HFFc6 (cell line): ENCODE results near the gene STIM1. TPM values are rescaled to one million over a fixed set of nuclear protein-coding genes. Genes with fewer than 3 reads are reported as not detected.

Experiments
- DNase-seq: peaks from one replicate; pipeline ENCODE4 v3.0.0-alpha.2; 2018
- H3K27ac Mint-ChIP-seq: 2 replicates; pipeline ENCODE4 v1.8.0; 2020; ENCODE audit warnings: mild to moderate bottlenecking, mixed read lengths
- H3K27me3 Mint-ChIP-seq: 2 replicates; pipeline ENCODE4 v1.8.0; 2021; ENCODE audit warnings: mild to moderate bottlenecking, moderate library complexity, mixed read lengths; ENCODE audit not compliant: insufficient read depth
- H3K36me3 Mint-ChIP-seq: 2 replicates; pipeline ENCODE4 v1.8.0; 2021; ENCODE audit warnings: low read depth, mixed read lengths
- H3K4me1 Mint-ChIP-seq: 2 replicates; pipeline ENCODE4 v1.8.0; 2020; ENCODE audit warnings: low read depth, mixed read lengths
- H3K4me3 Mint-ChIP-seq: 2 replicates; pipeline ENCODE4 v1.8.0; 2020; ENCODE audit warnings: mild to moderate bottlenecking, moderate library complexity, mixed read lengths
- H3K9me3 Mint-ChIP-seq: 2 replicates; pipeline ENCODE4 v1.8.0; 2020; ENCODE audit warnings: mild to moderate bottlenecking, mixed read lengths
- total RNA-seq, 6 experiments: library from RNA; stranded (reverse); fragmentation: NEBNext Ultra II Directional; extraction: Animal tissue kit (Norgen Biotek cat#: 25700); gene quantifications; 2 replicates in 1 of 6; 3 replicates in 5 of 6; pipeline ENCODE4 v1.2.3, GENCODE V29; 2021
- TF ChIP-seq, protein P1 (sequence below): fragments of 200-600 bp; sonication (generic); IDR thresholded peaks from 2 replicates; pipeline ENCODE4 v1.5.0; 2021; ENCODE audit warnings: antibody characterized with exemption, mild to moderate bottlenecking

STIM1 gene
- total RNA-seq, 6 experiments from 2014 or later = 27.6 to 33.1 (median 30.7) TPM

DNA sequence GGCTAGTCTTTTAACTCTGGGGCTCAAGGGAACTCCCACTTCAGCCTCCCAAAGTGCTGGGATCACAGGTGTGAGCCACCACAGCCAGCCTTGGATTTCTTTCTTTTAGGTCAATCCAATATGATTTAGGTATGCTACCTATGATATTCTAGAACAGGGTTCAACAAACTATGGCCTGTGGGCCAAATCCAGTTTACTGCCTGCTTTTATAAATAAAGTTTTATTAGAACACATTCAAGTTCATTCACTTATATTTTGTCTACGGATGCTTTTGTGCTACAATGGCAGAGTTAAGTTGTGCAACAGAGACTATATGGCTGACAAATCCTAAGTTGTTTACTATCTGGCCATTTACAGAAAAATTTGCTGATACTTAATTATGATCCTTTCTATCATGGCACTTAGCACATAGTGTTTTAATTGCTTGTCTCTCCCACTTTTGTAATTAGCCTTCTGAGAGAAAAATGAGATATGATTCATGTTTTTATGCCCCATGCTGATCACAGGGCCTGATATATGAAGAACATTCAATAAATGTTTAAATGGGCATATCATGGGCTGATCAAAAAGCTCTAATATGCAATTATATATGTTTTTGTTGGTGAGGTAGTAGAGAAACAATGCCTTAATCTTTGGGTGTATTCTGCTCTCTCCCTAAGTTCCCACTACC, 109.6 kb downstream of the STIM1 start:
- DNase-seq = no peak
- no peaks in the 10 kb centered on the region for H3K9me3 Mint-ChIP-seq
- peaks cover 19% of the 10 kb centered on the region for H3K4me1 Mint-ChIP-seq
- no peak overlapping the region for H3K4me3 Mint-ChIP-seq
- TF ChIP-seq, protein P1, sequence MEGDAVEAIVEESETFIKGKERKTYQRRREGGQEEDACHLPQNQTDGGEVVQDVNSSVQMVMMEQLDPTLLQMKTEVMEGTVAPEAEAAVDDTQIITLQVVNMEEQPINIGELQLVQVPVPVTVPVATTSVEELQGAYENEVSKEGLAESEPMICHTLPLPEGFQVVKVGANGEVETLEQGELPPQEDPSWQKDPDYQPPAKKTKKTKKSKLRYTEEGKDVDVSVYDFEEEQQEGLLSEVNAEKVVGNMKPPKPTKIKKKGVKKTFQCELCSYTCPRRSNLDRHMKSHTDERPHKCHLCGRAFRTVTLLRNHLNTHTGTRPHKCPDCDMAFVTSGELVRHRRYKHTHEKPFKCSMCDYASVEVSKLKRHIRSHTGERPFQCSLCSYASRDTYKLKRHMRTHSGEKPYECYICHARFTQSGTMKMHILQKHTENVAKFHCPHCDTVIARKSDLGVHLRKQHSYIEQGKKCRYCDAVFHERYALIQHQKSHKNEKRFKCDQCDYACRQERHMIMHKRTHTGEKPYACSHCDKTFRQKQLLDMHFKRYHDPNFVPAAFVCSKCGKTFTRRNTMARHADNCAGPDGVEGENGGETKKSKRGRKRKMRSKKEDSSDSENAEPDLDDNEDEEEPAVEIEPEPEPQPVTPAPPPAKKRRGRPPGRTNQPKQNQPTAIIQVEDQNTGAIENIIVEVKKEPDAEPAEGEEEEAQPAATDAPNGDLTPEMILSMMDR = no peak
- H3K27ac Mint-ChIP-seq = no peak overlapping the region
- H3K36me3 Mint-ChIP-seq = peaks cover 5% of the 10 kb centered on the region; the same call in 1 of the 2 replicates
- no peaks in the 10 kb centered on the region; the same call in 1 of the 2 replicates for H3K27me3 Mint-ChIP-seq

DNA sequence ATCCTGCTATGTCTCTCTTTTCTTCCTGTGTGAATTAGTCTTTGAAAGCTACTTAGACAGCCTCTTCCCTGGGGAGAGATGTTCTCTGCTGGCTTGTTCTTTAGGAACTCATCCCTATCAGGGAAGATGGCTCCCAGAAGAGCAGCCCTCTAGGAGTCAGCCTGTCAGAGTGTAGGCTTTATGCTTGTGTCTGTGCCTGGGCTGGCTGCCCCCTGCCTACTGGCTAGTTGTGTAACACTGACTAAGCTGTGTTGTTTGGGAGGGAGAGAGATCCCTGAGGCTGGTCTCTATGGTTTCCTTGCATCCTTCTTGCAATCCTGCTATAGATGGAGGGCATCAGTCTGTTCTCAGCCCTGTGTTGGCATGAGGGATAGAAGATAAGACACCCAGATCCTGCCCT, 112.2 kb downstream of the STIM1 start:
- no peak for DNase-seq
- Mint-ChIP-seq H3K9me3 (no peaks in the 10 kb centered on the region), H3K4me3 (no peak overlapping the region), H3K36me3 (peaks cover 5% of the 10 kb centered on the region; the same call in 1 of the 2 replicates), H3K27me3 (no peaks in the 10 kb centered on the region; the same call in 1 of the 2 replicates), H3K4me1 (peaks cover 10% of the 10 kb centered on the region), H3K27ac (no peak overlapping the region)
- TF ChIP-seq, protein P1 = no peak

DNA sequence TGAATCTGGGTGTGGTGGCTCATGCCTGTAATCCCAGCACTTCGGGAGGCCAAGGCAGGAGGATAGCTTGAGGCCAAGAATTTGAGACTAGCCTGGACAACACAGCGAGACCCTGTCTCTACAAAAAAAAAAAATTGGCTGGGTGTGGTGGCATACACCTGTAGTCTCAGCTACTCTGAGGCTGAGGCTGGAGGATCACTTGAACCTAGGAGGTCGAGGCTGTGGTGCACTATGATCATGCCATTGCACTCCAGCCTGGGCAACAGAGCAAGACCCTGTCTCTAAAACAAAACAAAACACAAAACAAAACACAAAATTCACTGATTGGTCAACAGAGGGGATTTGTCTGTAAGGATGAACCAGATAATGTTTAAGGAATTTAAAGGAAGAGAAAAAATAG, 113.7 kb downstream of the STIM1 start:
- H3K9me3 Mint-ChIP-seq = no peaks in the 10 kb centered on the region
- no peak overlapping the region for H3K4me3 Mint-ChIP-seq
- H3K36me3 Mint-ChIP-seq = peaks cover 5% of the 10 kb centered on the region; the same call in 1 of the 2 replicates
- no peaks in the 10 kb centered on the region; the same call in none of the 2 replicates for H3K27me3 Mint-ChIP-seq
- 0 out of 2 replicates have a peak, but pooled peaks cover 5% of the 10 kb centered on the region for H3K4me1 Mint-ChIP-seq
- H3K27ac Mint-ChIP-seq = no peak overlapping the region
- TF ChIP-seq, protein P1 = no peak
- no peak for DNase-seq

DNA sequence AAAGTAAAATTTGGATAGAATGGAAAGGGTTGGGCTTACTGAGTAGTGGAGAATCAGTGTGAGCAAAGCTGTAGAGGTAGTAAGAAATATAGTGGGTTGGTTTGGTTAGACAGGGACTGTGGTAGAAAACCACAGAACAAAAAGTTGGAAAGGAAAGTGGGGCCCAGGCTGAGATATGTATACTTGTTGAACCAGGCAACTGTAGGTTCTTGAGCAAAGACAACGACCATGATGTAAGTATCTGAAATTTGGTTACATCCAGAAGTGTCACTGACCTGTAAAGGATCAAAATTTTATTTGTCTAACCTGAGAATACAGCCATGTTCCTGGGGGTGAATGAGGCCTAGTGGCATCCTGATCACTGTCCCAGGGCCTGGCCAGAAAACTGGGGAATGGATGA, 114.1 kb downstream of the STIM1 start:
- no peaks in the 10 kb centered on the region; the same call in none of the 2 replicates for H3K27me3 Mint-ChIP-seq
- no peak overlapping the region for H3K27ac Mint-ChIP-seq
- H3K9me3 Mint-ChIP-seq = no peaks in the 10 kb centered on the region
- peaks cover 5% of the 10 kb centered on the region; the same call in 1 of the 2 replicates for H3K36me3 Mint-ChIP-seq
- no peak for DNase-seq
- TF ChIP-seq, protein P1 = no peak
- H3K4me1 Mint-ChIP-seq = 0 out of 2 replicates have a peak, but pooled peaks cover 5% of the 10 kb centered on the region
- H3K4me3 Mint-ChIP-seq = no peak overlapping the region

DNA sequence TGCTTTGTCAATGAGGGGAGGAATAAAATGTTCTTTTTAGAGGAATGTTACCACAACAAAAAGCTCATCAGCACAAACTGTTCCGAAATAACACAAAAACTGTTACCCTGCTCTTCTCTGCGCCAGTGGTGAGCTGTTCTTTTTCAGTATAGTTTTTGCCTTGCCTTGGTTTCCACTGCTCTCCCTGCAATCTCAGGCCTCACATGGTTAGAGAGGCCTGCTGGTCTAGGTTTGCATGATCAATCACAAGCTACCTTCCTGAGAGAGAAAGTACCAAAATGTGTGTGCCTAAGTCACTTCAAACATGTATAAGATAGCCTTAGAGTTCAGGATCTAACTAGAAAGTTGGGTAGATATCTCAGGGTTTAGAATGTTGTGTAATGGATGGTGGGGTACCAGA, 114.6 kb downstream of the STIM1 start:
- peaks cover 5% of the 10 kb centered on the region; the same call in 1 of the 2 replicates for H3K36me3 Mint-ChIP-seq
- no peak overlapping the region for H3K27ac Mint-ChIP-seq
- no peak for DNase-seq
- no peaks in the 10 kb centered on the region; the same call in none of the 2 replicates for H3K27me3 Mint-ChIP-seq
- TF ChIP-seq, protein P1 = no peak
- no peak overlapping the region for H3K4me3 Mint-ChIP-seq
- no peaks in the 10 kb centered on the region for H3K9me3 Mint-ChIP-seq
- 0 out of 2 replicates have a peak, but pooled peaks cover 5% of the 10 kb centered on the region for H3K4me1 Mint-ChIP-seq
